ENCODE data around the gene MYT1. TPM values are rescaled to one million over a fixed set of nuclear protein-coding genes. Genes with fewer than 3 reads are reported as not detected.

The MYT1 gene
- total and polyA plus RNA-seq, 2 of the 13 experiments (the other 11 are each of a cell fraction or from before 2014, with no cell fraction given), result 0.58 to 2.5 TPM

DNA sequence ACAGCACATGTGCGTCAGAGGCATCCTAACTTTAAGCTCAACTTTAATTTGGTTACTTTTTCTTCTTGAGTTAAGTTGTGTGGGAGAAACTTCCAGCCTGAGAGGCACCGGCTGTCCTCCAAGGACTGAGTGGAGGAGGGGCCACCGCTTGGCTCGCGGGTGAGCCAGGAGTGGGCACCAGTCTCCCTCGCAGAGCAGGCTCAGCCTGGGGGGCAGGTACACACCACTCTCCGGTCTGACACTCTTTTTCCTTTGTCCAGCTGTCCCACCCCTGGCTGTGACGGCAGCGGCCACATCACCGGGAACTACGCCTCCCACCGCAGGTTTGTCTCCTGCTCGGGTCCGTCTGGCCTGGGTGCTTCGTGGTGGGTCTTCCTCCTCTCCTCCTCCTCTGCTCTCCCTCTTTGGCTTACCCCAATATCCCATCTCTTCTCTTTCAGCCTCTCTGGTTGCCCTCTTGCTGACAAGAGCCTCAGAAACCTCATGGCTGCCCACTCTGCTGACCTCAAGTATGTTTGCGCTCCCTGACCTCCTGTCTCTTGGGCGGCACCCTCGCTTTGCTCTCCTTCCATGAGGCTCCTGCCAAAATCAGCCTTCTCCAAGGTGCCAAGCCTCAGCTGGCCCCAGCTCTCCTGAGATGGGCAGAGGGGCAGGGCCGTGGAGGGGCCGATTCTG, 58.7 kb downstream of the MYT1 start (continued):
- no peak for TF ChIP-seq ZNF121 (CRISPR knock-in tag; IDR thresholded peaks at IDR 0.05)
- TF ChIP-seq, protein P1, sequence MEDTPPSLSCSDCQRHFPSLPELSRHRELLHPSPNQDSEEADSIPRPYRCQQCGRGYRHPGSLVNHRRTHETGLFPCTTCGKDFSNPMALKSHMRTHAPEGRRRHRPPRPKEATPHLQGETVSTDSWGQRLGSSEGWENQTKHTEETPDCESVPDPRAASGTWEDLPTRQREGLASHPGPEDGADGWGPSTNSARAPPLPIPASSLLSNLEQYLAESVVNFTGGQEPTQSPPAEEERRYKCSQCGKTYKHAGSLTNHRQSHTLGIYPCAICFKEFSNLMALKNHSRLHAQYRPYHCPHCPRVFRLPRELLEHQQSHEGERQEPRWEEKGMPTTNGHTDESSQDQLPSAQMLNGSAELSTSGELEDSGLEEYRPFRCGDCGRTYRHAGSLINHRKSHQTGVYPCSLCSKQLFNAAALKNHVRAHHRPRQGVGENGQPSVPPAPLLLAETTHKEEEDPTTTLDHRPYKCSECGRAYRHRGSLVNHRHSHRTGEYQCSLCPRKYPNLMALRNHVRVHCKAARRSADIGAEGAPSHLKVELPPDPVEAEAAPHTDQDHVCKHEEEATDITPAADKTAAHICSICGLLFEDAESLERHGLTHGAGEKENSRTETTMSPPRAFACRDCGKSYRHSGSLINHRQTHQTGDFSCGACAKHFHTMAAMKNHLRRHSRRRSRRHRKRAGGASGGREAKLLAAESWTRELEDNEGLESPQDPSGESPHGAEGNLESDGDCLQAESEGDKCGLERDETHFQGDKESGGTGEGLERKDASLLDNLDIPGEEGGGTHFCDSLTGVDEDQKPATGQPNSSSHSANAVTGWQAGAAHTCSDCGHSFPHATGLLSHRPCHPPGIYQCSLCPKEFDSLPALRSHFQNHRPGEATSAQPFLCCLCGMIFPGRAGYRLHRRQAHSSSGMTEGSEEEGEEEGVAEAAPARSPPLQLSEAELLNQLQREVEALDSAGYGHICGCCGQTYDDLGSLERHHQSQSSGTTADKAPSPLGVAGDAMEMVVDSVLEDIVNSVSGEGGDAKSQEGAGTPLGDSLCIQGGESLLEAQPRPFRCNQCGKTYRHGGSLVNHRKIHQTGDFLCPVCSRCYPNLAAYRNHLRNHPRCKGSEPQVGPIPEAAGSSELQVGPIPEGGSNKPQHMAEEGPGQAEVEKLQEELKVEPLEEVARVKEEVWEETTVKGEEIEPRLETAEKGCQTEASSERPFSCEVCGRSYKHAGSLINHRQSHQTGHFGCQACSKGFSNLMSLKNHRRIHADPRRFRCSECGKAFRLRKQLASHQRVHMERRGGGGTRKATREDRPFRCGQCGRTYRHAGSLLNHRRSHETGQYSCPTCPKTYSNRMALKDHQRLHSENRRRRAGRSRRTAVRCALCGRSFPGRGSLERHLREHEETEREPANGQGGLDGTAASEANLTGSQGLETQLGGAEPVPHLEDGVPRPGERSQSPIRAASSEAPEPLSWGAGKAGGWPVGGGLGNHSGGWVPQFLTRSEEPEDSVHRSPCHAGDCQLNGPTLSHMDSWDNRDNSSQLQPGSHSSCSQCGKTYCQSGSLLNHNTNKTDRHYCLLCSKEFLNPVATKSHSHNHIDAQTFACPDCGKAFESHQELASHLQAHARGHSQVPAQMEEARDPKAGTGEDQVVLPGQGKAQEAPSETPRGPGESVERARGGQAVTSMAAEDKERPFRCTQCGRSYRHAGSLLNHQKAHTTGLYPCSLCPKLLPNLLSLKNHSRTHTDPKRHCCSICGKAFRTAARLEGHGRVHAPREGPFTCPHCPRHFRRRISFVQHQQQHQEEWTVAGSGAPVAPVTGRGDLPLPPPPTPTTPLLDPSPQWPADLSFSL (CRISPR knock-in tag; IDR thresholded peaks at IDR 0.05), result no peak
- peak; percentile 41; the same call in 1 of the 2 replicates for TF ChIP-seq SP2 (CRISPR knock-in tag; IDR thresholded peaks at IDR 0.05)
- TF ChIP-seq, protein P2, sequence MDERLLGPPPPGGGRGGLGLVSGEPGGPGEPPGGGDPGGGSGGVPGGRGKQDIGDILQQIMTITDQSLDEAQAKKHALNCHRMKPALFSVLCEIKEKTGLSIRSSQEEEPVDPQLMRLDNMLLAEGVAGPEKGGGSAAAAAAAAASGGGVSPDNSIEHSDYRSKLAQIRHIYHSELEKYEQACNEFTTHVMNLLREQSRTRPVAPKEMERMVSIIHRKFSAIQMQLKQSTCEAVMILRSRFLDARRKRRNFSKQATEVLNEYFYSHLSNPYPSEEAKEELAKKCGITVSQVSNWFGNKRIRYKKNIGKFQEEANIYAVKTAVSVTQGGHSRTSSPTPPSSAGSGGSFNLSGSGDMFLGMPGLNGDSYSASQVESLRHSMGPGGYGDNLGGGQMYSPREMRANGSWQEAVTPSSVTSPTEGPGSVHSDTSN (CRISPR knock-in tag; IDR thresholded peaks at IDR 0.05), result no peak
- no peak for TF ChIP-seq ZFP90 (CRISPR knock-in tag; IDR thresholded peaks at IDR 0.05; ENCODE audit: borderline replicate concordance)
- TF ChIP-seq ARNTL (CRISPR knock-in tag; IDR thresholded peaks at IDR 0.05), result no peak
- TF ChIP-seq AHR (CRISPR knock-in tag; IDR thresholded peaks at IDR 0.05), result no peak
- no peak for TF ChIP-seq SMAD9 (CRISPR knock-in tag; IDR thresholded peaks at IDR 0.05)
- TF ChIP-seq NONO (IDR thresholded peaks at IDR 0.05), result no peak
- TF ChIP-seq NONO (CRISPR knock-in tag; conservative IDR thresholded peaks at IDR 0.05), result no peak
- no peak for TF ChIP-seq RBFOX2 (IDR thresholded peaks at IDR 0.05; ENCODE audit: low read depth, low read length)
- TF ChIP-seq, protein P3, sequence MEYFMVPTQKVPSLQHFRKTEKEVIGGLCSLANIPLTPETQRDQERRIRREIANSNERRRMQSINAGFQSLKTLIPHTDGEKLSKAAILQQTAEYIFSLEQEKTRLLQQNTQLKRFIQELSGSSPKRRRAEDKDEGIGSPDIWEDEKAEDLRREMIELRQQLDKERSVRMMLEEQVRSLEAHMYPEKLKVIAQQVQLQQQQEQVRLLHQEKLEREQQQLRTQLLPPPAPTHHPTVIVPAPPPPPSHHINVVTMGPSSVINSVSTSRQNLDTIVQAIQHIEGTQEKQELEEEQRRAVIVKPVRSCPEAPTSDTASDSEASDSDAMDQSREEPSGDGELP (IDR thresholded peaks at IDR 0.05; ENCODE audit: borderline replicate concordance, low read depth), result no peak
- TF ChIP-seq, protein P4, sequence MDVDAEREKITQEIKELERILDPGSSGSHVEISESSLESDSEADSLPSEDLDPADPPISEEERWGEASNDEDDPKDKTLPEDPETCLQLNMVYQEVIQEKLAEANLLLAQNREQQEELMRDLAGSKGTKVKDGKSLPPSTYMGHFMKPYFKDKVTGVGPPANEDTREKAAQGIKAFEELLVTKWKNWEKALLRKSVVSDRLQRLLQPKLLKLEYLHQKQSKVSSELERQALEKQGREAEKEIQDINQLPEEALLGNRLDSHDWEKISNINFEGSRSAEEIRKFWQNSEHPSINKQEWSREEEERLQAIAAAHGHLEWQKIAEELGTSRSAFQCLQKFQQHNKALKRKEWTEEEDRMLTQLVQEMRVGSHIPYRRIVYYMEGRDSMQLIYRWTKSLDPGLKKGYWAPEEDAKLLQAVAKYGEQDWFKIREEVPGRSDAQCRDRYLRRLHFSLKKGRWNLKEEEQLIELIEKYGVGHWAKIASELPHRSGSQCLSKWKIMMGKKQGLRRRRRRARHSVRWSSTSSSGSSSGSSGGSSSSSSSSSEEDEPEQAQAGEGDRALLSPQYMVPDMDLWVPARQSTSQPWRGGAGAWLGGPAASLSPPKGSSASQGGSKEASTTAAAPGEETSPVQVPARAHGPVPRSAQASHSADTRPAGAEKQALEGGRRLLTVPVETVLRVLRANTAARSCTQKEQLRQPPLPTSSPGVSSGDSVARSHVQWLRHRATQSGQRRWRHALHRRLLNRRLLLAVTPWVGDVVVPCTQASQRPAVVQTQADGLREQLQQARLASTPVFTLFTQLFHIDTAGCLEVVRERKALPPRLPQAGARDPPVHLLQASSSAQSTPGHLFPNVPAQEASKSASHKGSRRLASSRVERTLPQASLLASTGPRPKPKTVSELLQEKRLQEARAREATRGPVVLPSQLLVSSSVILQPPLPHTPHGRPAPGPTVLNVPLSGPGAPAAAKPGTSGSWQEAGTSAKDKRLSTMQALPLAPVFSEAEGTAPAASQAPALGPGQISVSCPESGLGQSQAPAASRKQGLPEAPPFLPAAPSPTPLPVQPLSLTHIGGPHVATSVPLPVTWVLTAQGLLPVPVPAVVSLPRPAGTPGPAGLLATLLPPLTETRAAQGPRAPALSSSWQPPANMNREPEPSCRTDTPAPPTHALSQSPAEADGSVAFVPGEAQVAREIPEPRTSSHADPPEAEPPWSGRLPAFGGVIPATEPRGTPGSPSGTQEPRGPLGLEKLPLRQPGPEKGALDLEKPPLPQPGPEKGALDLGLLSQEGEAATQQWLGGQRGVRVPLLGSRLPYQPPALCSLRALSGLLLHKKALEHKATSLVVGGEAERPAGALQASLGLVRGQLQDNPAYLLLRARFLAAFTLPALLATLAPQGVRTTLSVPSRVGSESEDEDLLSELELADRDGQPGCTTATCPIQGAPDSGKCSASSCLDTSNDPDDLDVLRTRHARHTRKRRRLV (CRISPR knock-in tag; IDR thresholded peaks at IDR 0.05), result no peak
- TF ChIP-seq SETDB1 (CRISPR knock-in tag; IDR thresholded peaks at IDR 0.05; ENCODE audit: borderline replicate concordance), result 0 out of 2 replicates have a peak, but pooled peaks have one; percentile 68
- TF ChIP-seq, protein P5, sequence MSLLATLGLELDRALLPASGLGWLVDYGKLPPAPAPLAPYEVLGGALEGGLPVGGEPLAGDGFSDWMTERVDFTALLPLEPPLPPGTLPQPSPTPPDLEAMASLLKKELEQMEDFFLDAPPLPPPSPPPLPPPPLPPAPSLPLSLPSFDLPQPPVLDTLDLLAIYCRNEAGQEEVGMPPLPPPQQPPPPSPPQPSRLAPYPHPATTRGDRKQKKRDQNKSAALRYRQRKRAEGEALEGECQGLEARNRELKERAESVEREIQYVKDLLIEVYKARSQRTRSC (CRISPR knock-in tag; IDR thresholded peaks at IDR 0.05; ENCODE audit: low read depth), result no peak

Measured in HepG2 (cell line).